Osteoblast (primary cell): ENCODE data around the gene LRRC70. TPM values are rescaled to one million over a fixed set of nuclear protein-coding genes. Genes with fewer than 3 reads are reported as not detected.

Experiments
- DNase-seq: peaks from one replicate; pipeline ENCODE4 v3.0.0; 2011; ENCODE audit warnings: low spot score, mixed read lengths; ENCODE audit not compliant: insufficient read length; ENCODE audit errors: missing footprints
- H2AFZ ChIP-seq: 2 replicates; pipeline ENCODE4 v1.6.0; 2011; ENCODE audit warnings: mild to moderate bottlenecking, low read length
- H3K27ac ChIP-seq: 2 replicates; pipeline ENCODE4 v1.5.1; 2011; ENCODE audit warnings: mild to moderate bottlenecking, low read depth, low read length, moderate library complexity
- H3K27me3 ChIP-seq: 2 replicates; pipeline ENCODE4 v1.6.0; 2012; ENCODE audit warnings: mild to moderate bottlenecking, control low read depth, inconsistent platforms, low read length, moderate library complexity; ENCODE audit not compliant: insufficient read depth
- H3K36me3 ChIP-seq: 2 replicates; pipeline ENCODE4 v1.5.1; 2011; ENCODE audit warnings: mild to moderate bottlenecking, low read length, control low read depth, moderate library complexity; ENCODE audit not compliant: insufficient read depth
- H3K4me1 ChIP-seq: 2 replicates; pipeline ENCODE4 v1.5.1; 2011; ENCODE audit warnings: mild to moderate bottlenecking, low read length, control low read depth, moderate library complexity; ENCODE audit not compliant: insufficient read depth
- H3K4me2 ChIP-seq: 2 replicates; pipeline ENCODE4 v1.6.0; 2011; ENCODE audit warnings: mild to moderate bottlenecking, low read length; ENCODE audit not compliant: insufficient read depth
- H3K4me3 ChIP-seq: fragments of 200-600 bp; sonication (generic); 3 replicates; pipeline ENCODE4 v1.5.1; 2012; ENCODE audit warnings: mild to moderate bottlenecking, low read length, inconsistent platforms; ENCODE audit not compliant: insufficient read depth
- H3K79me2 ChIP-seq: 2 replicates; pipeline ENCODE4 v1.6.0; 2012; ENCODE audit warnings: mild to moderate bottlenecking, low read length, control low read depth, inconsistent platforms; ENCODE audit not compliant: insufficient read depth
- H3K9me3 ChIP-seq: 2 replicates; pipeline ENCODE4 v1.5.1; 2011; ENCODE audit warnings: low read depth, low read length, control low read depth
- H4K20me1 ChIP-seq: 2 replicates; pipeline ENCODE4 v1.6.0; 2012; ENCODE audit warnings: mild to moderate bottlenecking, low read length, control low read depth; ENCODE audit not compliant: insufficient read depth
- CTCF ChIP-seq: IDR thresholded peaks from 2 replicates; pipeline ENCODE4 v1.5.1; 2011; ENCODE audit warnings: mild to moderate bottlenecking, low read depth, low read length, moderate library complexity; ENCODE audit errors: extremely low read depth
- total RNA-seq: library from RNA; depleted of rRNA; stranded (reverse); fragments of >200 nt; gene quantifications from 2 replicates; pipeline ENCODE4 v1.2.3, GENCODE V29; 2012

The LRRC70 gene
- total RNA-seq, 1 donor, result 1.4 TPM

- H3K27ac ChIP-seq, result no peak overlapping the region
- H3K27me3 ChIP-seq, result no peaks in the 10 kb centered on the region
- no peak overlapping the region for H2AFZ ChIP-seq
- no peaks in the 10 kb centered on the region for H3K79me2 ChIP-seq
- no peaks in the 10 kb centered on the region for H3K9me3 ChIP-seq
- H3K4me2 ChIP-seq, result no peak overlapping the region
- no peaks in the 10 kb centered on the region for H3K4me1 ChIP-seq
- H3K36me3 ChIP-seq, result peaks cover 2% of the 10 kb centered on the region
- TF ChIP-seq CTCF, result no peak
- no peak for DNase-seq
- H3K4me3 ChIP-seq, result no peak overlapping the region
- no peaks in the 10 kb centered on the region for H4K20me1 ChIP-seq
Measured at GRCh38 chr5:62568800-62569432, 9.7 kb upstream of the LRRC70 start.

- TF ChIP-seq CTCF, result no peak
- no peak for DNase-seq
Measured at GRCh38 chr5:62569470-62569869, 9.1 kb upstream of the LRRC70 start.

GRCh38 chr5:62572918-62573514 lies 5.6 kb upstream of the LRRC70 start:
- Histone ChIP-seq H3K4me2 (no peak overlapping the region), H3K79me2 (no peaks in the 10 kb centered on the region), H3K4me3 (no peak overlapping the region), H3K9me3 (no peaks in the 10 kb centered on the region), H3K4me1 (no peaks in the 10 kb centered on the region), H3K27ac (no peak overlapping the region), H4K20me1 (no peaks in the 10 kb centered on the region), H3K36me3 (no peaks in the 10 kb centered on the region), H2AFZ (no peak overlapping the region), H3K27me3 (no peaks in the 10 kb centered on the region)
- TF ChIP-seq CTCF, result no peak
- no peak for DNase-seq

More at GRCh38 chr5:62569470-62569869, 9.1 kb upstream of the LRRC70 start:
- no peak overlapping the region for H3K27ac ChIP-seq
- no peak overlapping the region for H3K4me3 ChIP-seq
- no peak overlapping the region for H2AFZ ChIP-seq
- H3K9me3 ChIP-seq, result no peaks in the 10 kb centered on the region
- H3K4me2 ChIP-seq, result no peak overlapping the region
- no peaks in the 10 kb centered on the region for H3K79me2 ChIP-seq
- H3K4me1 ChIP-seq, result no peaks in the 10 kb centered on the region
- peaks cover 2% of the 10 kb centered on the region for H3K36me3 ChIP-seq
- no peaks in the 10 kb centered on the region for H4K20me1 ChIP-seq
- H3K27me3 ChIP-seq, result no peaks in the 10 kb centered on the region

DNA sequence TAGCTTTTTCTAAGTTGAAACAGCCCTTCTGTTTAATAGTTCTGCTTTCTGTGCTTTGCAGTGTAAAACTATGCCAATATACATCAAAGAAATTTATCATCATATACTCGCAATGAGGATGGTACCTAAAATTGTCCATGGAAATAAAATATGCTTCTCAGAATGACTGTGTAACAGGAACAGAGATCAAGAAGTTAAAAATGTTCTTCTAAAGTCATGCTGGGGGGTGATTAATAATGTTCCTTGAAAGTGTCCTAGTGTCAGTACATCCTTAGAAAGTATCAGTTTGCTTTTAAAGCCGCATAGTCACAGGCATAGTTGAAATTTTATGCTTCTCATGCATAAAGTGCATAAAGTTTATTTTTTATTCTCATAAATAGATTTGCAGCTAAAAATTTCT lies 4.0 kb upstream of the LRRC70 start:
- no peaks in the 10 kb centered on the region for H3K9me3 ChIP-seq
- H3K36me3 ChIP-seq, result no peaks in the 10 kb centered on the region
- no peak overlapping the region for H3K27ac ChIP-seq
- H3K27me3 ChIP-seq, result no peaks in the 10 kb centered on the region
- DNase-seq, result no peak
- H2AFZ ChIP-seq, result no peak overlapping the region
- no peaks in the 10 kb centered on the region for H3K79me2 ChIP-seq
- TF ChIP-seq CTCF, result no peak
- no peak overlapping the region for H3K4me3 ChIP-seq
- no peaks in the 10 kb centered on the region for H4K20me1 ChIP-seq
- H3K4me1 ChIP-seq, result no peaks in the 10 kb centered on the region
- no peak overlapping the region for H3K4me2 ChIP-seq
